ENCODE data around the gene CUL1.

The CUL1 gene

GRCh38 chr7:148669927-148670326 is 28.8 kb upstream of the CUL1 start:
- TF ChIP-seq CTCF (conservative IDR thresholded peaks at IDR 0.05; ENCODE audit: low read depth, low read length) = no peak
- Histone ChIP-seq H3K27me3 (ENCODE audit: insufficient read depth, low read depth) (no peaks in the 10 kb centered on the region), H2AFZ (ENCODE audit: low read depth) (no peak overlapping the region), H3K79me2 (ENCODE audit: insufficient read depth, low read depth) (no peaks in the 10 kb centered on the region), H3K4me3 (IDR thresholded peaks at IDR 0.05; ENCODE audit: insufficient read depth, low read depth, low read length) (no peak overlapping the region), H3K4me1 (ENCODE audit: low read depth, poor library complexity, severe bottlenecking) (no peaks in the 10 kb centered on the region), H3K4me2 (no peak overlapping the region), H3K27ac (no peak overlapping the region), H3K9ac (no peak overlapping the region), H4K20me1 (ENCODE audit: insufficient read depth) (no peaks in the 10 kb centered on the region), H3K36me3 (ENCODE audit: insufficient read depth) (no peaks in the 10 kb centered on the region)

GRCh38 chr7:148670374-148670773 is 28.3 kb upstream of the CUL1 start:
- no peak overlapping the region for H3K27ac ChIP-seq
- H3K27me3 ChIP-seq (ENCODE audit: insufficient read depth, low read depth) = no peaks in the 10 kb centered on the region
- H3K36me3 ChIP-seq (ENCODE audit: insufficient read depth) = no peaks in the 10 kb centered on the region
- H3K9ac ChIP-seq = no peak overlapping the region
- H3K79me2 ChIP-seq (ENCODE audit: insufficient read depth, low read depth) = no peaks in the 10 kb centered on the region
- H3K4me2 ChIP-seq = no peak overlapping the region
- TF ChIP-seq CTCF (conservative IDR thresholded peaks at IDR 0.05; ENCODE audit: low read depth, low read length) = no peak
- no peaks in the 10 kb centered on the region for H3K4me1 ChIP-seq (ENCODE audit: low read depth, poor library complexity, severe bottlenecking)
- no peaks in the 10 kb centered on the region for H4K20me1 ChIP-seq (ENCODE audit: insufficient read depth)
- H2AFZ ChIP-seq (ENCODE audit: low read depth) = no peak overlapping the region
- no peak overlapping the region for H3K4me3 ChIP-seq (IDR thresholded peaks at IDR 0.05; ENCODE audit: insufficient read depth, low read depth, low read length)

GRCh38 chr7:148670807-148671206 is 27.9 kb upstream of the CUL1 start:
- Histone ChIP-seq H3K4me1 (ENCODE audit: low read depth, poor library complexity, severe bottlenecking) (no peaks in the 10 kb centered on the region), H3K79me2 (ENCODE audit: insufficient read depth, low read depth) (no peaks in the 10 kb centered on the region), H3K27ac (no peak overlapping the region), H3K9ac (no peak overlapping the region), H3K36me3 (ENCODE audit: insufficient read depth) (no peaks in the 10 kb centered on the region), H2AFZ (ENCODE audit: low read depth) (no peak overlapping the region), H4K20me1 (ENCODE audit: insufficient read depth) (no peaks in the 10 kb centered on the region), H3K27me3 (ENCODE audit: insufficient read depth, low read depth) (no peaks in the 10 kb centered on the region), H3K4me3 (IDR thresholded peaks at IDR 0.05; ENCODE audit: insufficient read depth, low read depth, low read length) (no peak overlapping the region), H3K4me2 (no peak overlapping the region)
- TF ChIP-seq CTCF (conservative IDR thresholded peaks at IDR 0.05; ENCODE audit: low read depth, low read length) = no peak

- no peaks in the 10 kb centered on the region for H3K79me2 ChIP-seq (ENCODE audit: insufficient read depth, low read depth)
- no peak overlapping the region for H3K4me2 ChIP-seq
- H3K4me1 ChIP-seq (ENCODE audit: low read depth, poor library complexity, severe bottlenecking) = no peaks in the 10 kb centered on the region
- H4K20me1 ChIP-seq (ENCODE audit: insufficient read depth) = no peaks in the 10 kb centered on the region
- H3K4me3 ChIP-seq (IDR thresholded peaks at IDR 0.05; ENCODE audit: insufficient read depth, low read depth, low read length) = no peak overlapping the region
- no peak overlapping the region for H2AFZ ChIP-seq (ENCODE audit: low read depth)
- no peak for TF ChIP-seq CTCF (conservative IDR thresholded peaks at IDR 0.05; ENCODE audit: low read depth, low read length)
- H3K36me3 ChIP-seq (ENCODE audit: insufficient read depth) = no peaks in the 10 kb centered on the region
- no peaks in the 10 kb centered on the region for H3K27me3 ChIP-seq (ENCODE audit: insufficient read depth, low read depth)
- H3K27ac ChIP-seq = no peak overlapping the region
- H3K9ac ChIP-seq = no peak overlapping the region
Observed at GRCh38 chr7:148672041-148672440, 26.7 kb upstream of the CUL1 start.

- no peak for TF ChIP-seq CTCF (conservative IDR thresholded peaks at IDR 0.05; ENCODE audit: low read depth, low read length)
- H3K27ac ChIP-seq = no peak overlapping the region
- H3K9ac ChIP-seq = no peak overlapping the region
- H3K4me3 ChIP-seq (IDR thresholded peaks at IDR 0.05; ENCODE audit: insufficient read depth, low read depth, low read length) = no peak overlapping the region
- no peaks in the 10 kb centered on the region for H4K20me1 ChIP-seq (ENCODE audit: insufficient read depth)
- H3K79me2 ChIP-seq (ENCODE audit: insufficient read depth, low read depth) = no peaks in the 10 kb centered on the region
- H3K4me1 ChIP-seq (ENCODE audit: low read depth, poor library complexity, severe bottlenecking) = no peaks in the 10 kb centered on the region
- no peaks in the 10 kb centered on the region for H3K36me3 ChIP-seq (ENCODE audit: insufficient read depth)
- no peak overlapping the region for H3K4me2 ChIP-seq
- H3K27me3 ChIP-seq (ENCODE audit: insufficient read depth, low read depth) = no peaks in the 10 kb centered on the region
- H2AFZ ChIP-seq (ENCODE audit: low read depth) = no peak overlapping the region
Observed at GRCh38 chr7:148674689-148675088, 24.0 kb upstream of the CUL1 start.

All from KMS-11 (cell line).